A549 (cell line): ENCODE results near the gene IPO11. TPM values are rescaled to one million over a fixed set of nuclear protein-coding genes. Genes with fewer than 3 reads are reported as not detected.

Experiments
- ATAC-seq, 2 experiments: fragments of 200-7000 bp in 1 of 2; fragments of >200 bp in 1 of 2; cut with Nextera tagmentation in 1 of 2; cut with Tn5 transposase in 1 of 2; 3 replicates each; pipeline versions ENCODE4 v1.8.0 to v1.9.1; 2018 to 2020; ENCODE audit warnings: mild to moderate bottlenecking in 1 of 2, moderate library complexity in 1 of 2
- CTCF ChIA-PET: fragments of 300-600 bp; sonication (Branson Sonifier 250); formaldehyde crosslinking; extraction: SDS; loops from one replicate; lab custom pipeline; 2021; ENCODE audit warnings: antibody characterized with exemption, inconsistent platforms; lab: Yijun Ruan, JAX
- POLR2A ChIA-PET: fragments of 350-600 bp; formaldehyde crosslinking; extraction: SDS; loops from one replicate; lab custom pipeline; 2021; ENCODE audit warnings: antibody characterized with exemption, inconsistent platforms; lab: Yijun Ruan, JAX
- DNase-seq, 2 experiments: peaks; one replicate each; pipeline versions ENCODE4 v3.0.0 to v3.0.0-alpha.2; 2011 to 2016; ENCODE audit warnings: low read depth in 1 of 2, low spot score in 1 of 2
- FAIRE-seq: peaks from 2 replicates; lab custom pipeline; 2011; peaks lifted over from hg19 to GRCh38; lab: Jason Lieb, UNC
- H3K27ac ChIP-seq, 2 experiments: fragments of >200 bp; sonication (Bioruptor Twin); formaldehyde crosslinking; 3 replicates each; pipeline ENCODE4 v1.5.1; 2016 to 2017
- H3K4me1 ChIP-seq: fragments of >200 bp; sonication (Bioruptor Twin); formaldehyde crosslinking; 3 replicates; pipeline ENCODE4 v1.6.1; 2016
- H3K4me2 ChIP-seq: fragments of >200 bp; sonication (Bioruptor Twin); formaldehyde crosslinking; 3 replicates; pipeline ENCODE4 v1.6.1; 2016
- H3K4me3 ChIP-seq: fragments of >200 bp; sonication (Bioruptor Twin); formaldehyde crosslinking; 3 replicates; pipeline ENCODE4 v1.5.1; 2016
- H3K9me3 ChIP-seq: fragments of >200 bp; sonication (Bioruptor Twin); formaldehyde crosslinking; 3 replicates; pipeline ENCODE4 v1.6.1; 2016
- BHLHE40 ChIP-seq: IDR thresholded peaks from 2 replicates; pipeline ENCODE4 v1.6.1; 2012; ENCODE audit warnings: low read depth, low read length, inconsistent platforms
- CBX2 ChIP-seq: fragments of 200-600 bp; sonication (generic); IDR thresholded peaks from 2 replicates; pipeline ENCODE4 v1.6.1; 2016; ENCODE audit warnings: low read depth, mild to moderate bottlenecking, borderline replicate concordance
- CBX8 ChIP-seq: fragments of 200-600 bp; sonication (generic); IDR thresholded peaks from 2 replicates; pipeline ENCODE4 v1.6.1; 2016
- CHD4 ChIP-seq: fragments of 200-600 bp; sonication (generic); IDR thresholded peaks from 2 replicates; pipeline ENCODE4 v1.6.1; 2016; ENCODE audit warnings: antibody characterized with exemption, mild to moderate bottlenecking, borderline replicate concordance
- EHMT2 ChIP-seq: fragments of 200-600 bp; sonication (generic); IDR thresholded peaks from 2 replicates; pipeline ENCODE4 v1.6.1; 2016; ENCODE audit warnings: antibody characterized with exemption, low read depth, mild to moderate bottlenecking, moderate library complexity
- EP300 ChIP-seq, 2 experiments: fragments of >200 bp; sonication (Bioruptor Twin); formaldehyde crosslinking; IDR thresholded peaks; 2 replicates in 1 of 2; 3 replicates in 1 of 2; pipeline ENCODE4 v1.6.1; 2016 to 2017
- FOSL2 ChIP-seq, 2 experiments: fragments of 450-650 bp in 1 of 2; fragments of >200 bp in 1 of 2; sonication (Bioruptor Twin) in 1 of 2; formaldehyde crosslinking; IDR thresholded peaks; 2 replicates each; pipeline versions ENCODE4 v1.5.0 to v1.6.1; 2016 to 2020; ENCODE audit warnings: mild to moderate bottlenecking in 1 of 2, moderate library complexity in 1 of 2
- FOXS1 ChIP-seq: fragments of 250-450 bp; sonication (Bioruptor Pico); IDR thresholded peaks from 2 replicates; pipeline ENCODE4 v1.5.0; 2020; ENCODE audit warnings: mild to moderate bottlenecking, moderate library complexity
- HEYL ChIP-seq: fragments of 250-450 bp; sonication (Bioruptor Pico); IDR thresholded peaks from 2 replicates; pipeline ENCODE4 v1.8.0; 2021; ENCODE audit warnings: mild to moderate bottlenecking, moderate library complexity
- HOXA7 ChIP-seq: fragments of 250-450 bp; sonication (Bioruptor Pico); IDR thresholded peaks from 2 replicates; pipeline ENCODE4 v1.5.0; 2020; ENCODE audit warnings: mild to moderate bottlenecking, moderate library complexity
- JUNB ChIP-seq: fragments of >200 bp; sonication (Bioruptor Twin); formaldehyde crosslinking; IDR thresholded peaks from 2 replicates; pipeline ENCODE4 v1.6.1; 2016
- KDM5A ChIP-seq: fragments of 200-600 bp; sonication (generic); IDR thresholded peaks from 2 replicates; pipeline ENCODE4 v1.6.1; 2016; ENCODE audit warnings: antibody characterized with exemption, mild to moderate bottlenecking
- MYC ChIP-seq: IDR thresholded peaks from 2 replicates; pipeline ENCODE4 v1.6.1; 2012; ENCODE audit warnings: mild to moderate bottlenecking, inconsistent platforms, low read length, improper control_type of control experiment, borderline replicate concordance
- NFE2L2 ChIP-seq: fragments of 150-350 bp; conservative IDR thresholded peaks from 2 replicates; pipeline ENCODE4 v1.6.1; 2014; ENCODE audit warnings: low read length
- NPAS2 ChIP-seq: fragments of 250-450 bp; sonication (Bioruptor Pico); IDR thresholded peaks from 2 replicates; pipeline ENCODE4 v1.8.0; 2022; ENCODE audit warnings: mild to moderate bottlenecking, moderate library complexity, borderline replicate concordance
- NR3C1 ChIP-seq: fragments of >200 bp; sonication (Bioruptor Twin); formaldehyde crosslinking; IDR thresholded peaks from 3 replicates; pipeline ENCODE4 v1.6.1; 2017
- PHF8 ChIP-seq: fragments of 200-600 bp; sonication (generic); IDR thresholded peaks from 2 replicates; pipeline ENCODE4 v1.6.1; 2016; ENCODE audit warnings: low read depth, mild to moderate bottlenecking, antibody characterized with exemption, moderate library complexity, borderline replicate concordance
- POLR2AphosphoS2 ChIP-seq: conservative IDR thresholded peaks from 2 replicates; pipeline ENCODE4 v1.6.1; 2012; ENCODE audit warnings: low read length, improper control_type of control experiment, inconsistent platforms
- RAD21 ChIP-seq, 2 experiments: fragments of >200 bp in 1 of 2; sonication (Bioruptor Twin) in 1 of 2; formaldehyde crosslinking in 1 of 2; IDR thresholded peaks in 1 of 2; conservative IDR thresholded peaks in 1 of 2; 2 replicates in 1 of 2; 3 replicates in 1 of 2; pipeline ENCODE4 v1.6.1; 2012 to 2018; ENCODE audit warnings: inconsistent platforms in 1 of 2
- RCOR1 ChIP-seq: fragments of 150-350 bp; IDR thresholded peaks from 2 replicates; pipeline ENCODE4 v1.6.1; 2014; ENCODE audit warnings: antibody characterized with exemption, low read length, low read depth
- RFX5 ChIP-seq: fragments of 450-650 bp; IDR thresholded peaks from 2 replicates; pipeline ENCODE4 v1.7.1; 2014; ENCODE audit warnings: antibody characterized with exemption, mild to moderate bottlenecking, moderate library complexity
- RNF2 ChIP-seq: fragments of 200-600 bp; sonication (generic); IDR thresholded peaks from 2 replicates; pipeline ENCODE4 v1.6.1; 2016; ENCODE audit warnings: low read depth, mild to moderate bottlenecking, antibody characterized with exemption, moderate library complexity, borderline replicate concordance
- SREBF2 ChIP-seq: fragments of 450-650 bp; IDR thresholded peaks from 2 replicates; pipeline ENCODE4 v1.6.1; 2014; ENCODE audit warnings: mild to moderate bottlenecking, moderate library complexity
- ZSCAN20 ChIP-seq: fragments of 250-450 bp; sonication (Bioruptor Pico); IDR thresholded peaks from 2 replicates; pipeline ENCODE4 v1.8.0; 2022; ENCODE audit warnings: mild to moderate bottlenecking, moderate library complexity
- WGBS: methylation state at CpG from one replicate; pipeline ENCODE4 v1.1.6; 2017; ENCODE audit errors: missing lambda C conversion rate; 5-methylcytosine and 5-hydroxymethylcytosine counted together
- polyA plus RNA-seq, 4 experiments: library from polyadenylated mRNA; depleted of rRNA in 3 of 4; stranded (reverse); fragments of >200 nt; fragmentation: RNase III in 1 of 4; extraction: RNeasy Plus Mini Kit Qiagen cat#74134 plus additional on column Dnase treatment in 1 of 4; gene quantifications; 2 replicates in 3 of 4; 3 replicates in 1 of 4; pipeline ENCODE4 v1.2.3, GENCODE V29; 2011 to 2017
- TF ChIP-seq, protein P1 (sequence below): IDR thresholded peaks from 2 replicates; pipeline ENCODE4 v1.6.1; 2012
- TF ChIP-seq, protein P2 (sequence below): fragments of 250-450 bp; sonication (Bioruptor Pico); IDR thresholded peaks from 2 replicates; pipeline ENCODE4 v1.5.0; 2020; ENCODE audit warnings: low read depth, mild to moderate bottlenecking, moderate library complexity
- TF ChIP-seq, protein P3 (sequence below): fragments of >200 bp; sonication (Bioruptor Twin); formaldehyde crosslinking; IDR thresholded peaks from 3 replicates; pipeline ENCODE4 v1.5.1; 2016
- TF ChIP-seq, protein P4 (sequence below): fragments of 200-600 bp; sonication (generic); IDR thresholded peaks from 2 replicates; pipeline ENCODE4 v1.6.1; 2016; ENCODE audit warnings: antibody characterized with exemption, mild to moderate bottlenecking, moderate library complexity

The IPO11 gene
- polyA plus RNA-seq, 2 of the 4 experiments (the other 2 are of a cell fraction) = 20.7 to 33.0 TPM

DNA sequence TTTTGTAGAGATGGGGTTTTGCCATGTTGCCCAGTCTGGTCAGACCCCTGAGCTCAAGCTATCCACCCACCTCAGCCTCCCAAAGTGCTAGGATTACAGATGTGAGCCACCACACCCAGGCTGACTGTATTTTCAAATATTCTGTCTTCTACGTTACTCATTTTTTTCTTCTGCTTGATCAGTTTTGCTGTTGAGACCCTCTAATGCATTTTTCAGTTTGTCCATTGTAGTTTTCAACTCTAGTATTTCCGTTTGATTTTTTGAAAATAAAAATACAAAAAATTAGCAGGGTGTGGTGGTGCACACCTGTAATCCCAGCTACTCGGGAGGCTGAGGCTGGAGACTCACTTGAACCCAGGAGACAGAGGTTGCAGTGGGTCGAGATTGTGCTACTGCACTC is 155.6 kb downstream of the IPO11 start:
- DNase-seq (no peak), ATAC-seq (no peak), FAIRE-seq (no peak)
- H3K4me2 ChIP-seq = no peak overlapping the region
- no peak overlapping the region for H3K4me3 ChIP-seq
- POLR2A ChIA-PET = no interaction called here
- whole genome bisulfite sequencing = 73% methylated on average over 4 of the region's 4 CpGs
- peaks cover 10% of the 10 kb centered on the region; the same call in 2 of the 3 replicates for H3K9me3 ChIP-seq
- no peaks in the 10 kb centered on the region for H3K4me1 ChIP-seq
- TF ChIP-seq PHF8 = no peak
- TF ChIP-seq, protein P1, sequence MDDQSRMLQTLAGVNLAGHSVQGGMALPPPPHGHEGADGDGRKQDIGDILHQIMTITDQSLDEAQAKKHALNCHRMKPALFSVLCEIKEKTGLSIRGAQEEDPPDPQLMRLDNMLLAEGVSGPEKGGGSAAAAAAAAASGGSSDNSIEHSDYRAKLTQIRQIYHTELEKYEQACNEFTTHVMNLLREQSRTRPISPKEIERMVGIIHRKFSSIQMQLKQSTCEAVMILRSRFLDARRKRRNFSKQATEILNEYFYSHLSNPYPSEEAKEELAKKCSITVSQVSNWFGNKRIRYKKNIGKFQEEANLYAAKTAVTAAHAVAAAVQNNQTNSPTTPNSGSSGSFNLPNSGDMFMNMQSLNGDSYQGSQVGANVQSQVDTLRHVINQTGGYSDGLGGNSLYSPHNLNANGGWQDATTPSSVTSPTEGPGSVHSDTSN = no peak
- TF ChIP-seq HEYL (CRISPR knock-in tag) = no peak
- TF ChIP-seq, protein P2, sequence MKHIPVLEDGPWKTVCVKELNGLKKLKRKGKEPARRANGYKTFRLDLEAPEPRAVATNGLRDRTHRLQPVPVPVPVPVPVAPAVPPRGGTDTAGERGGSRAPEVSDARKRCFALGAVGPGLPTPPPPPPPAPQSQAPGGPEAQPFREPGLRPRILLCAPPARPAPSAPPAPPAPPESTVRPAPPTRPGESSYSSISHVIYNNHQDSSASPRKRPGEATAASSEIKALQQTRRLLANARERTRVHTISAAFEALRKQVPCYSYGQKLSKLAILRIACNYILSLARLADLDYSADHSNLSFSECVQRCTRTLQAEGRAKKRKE (CRISPR knock-in tag) = no peak
- TF ChIP-seq EP300 (IDR thresholded peaks at IDR 0.05) = no peak
- no peak for TF ChIP-seq NPAS2 (CRISPR knock-in tag)
- TF ChIP-seq CBX8 = no peak
- TF ChIP-seq JUNB = no peak
- TF ChIP-seq, protein P3, sequence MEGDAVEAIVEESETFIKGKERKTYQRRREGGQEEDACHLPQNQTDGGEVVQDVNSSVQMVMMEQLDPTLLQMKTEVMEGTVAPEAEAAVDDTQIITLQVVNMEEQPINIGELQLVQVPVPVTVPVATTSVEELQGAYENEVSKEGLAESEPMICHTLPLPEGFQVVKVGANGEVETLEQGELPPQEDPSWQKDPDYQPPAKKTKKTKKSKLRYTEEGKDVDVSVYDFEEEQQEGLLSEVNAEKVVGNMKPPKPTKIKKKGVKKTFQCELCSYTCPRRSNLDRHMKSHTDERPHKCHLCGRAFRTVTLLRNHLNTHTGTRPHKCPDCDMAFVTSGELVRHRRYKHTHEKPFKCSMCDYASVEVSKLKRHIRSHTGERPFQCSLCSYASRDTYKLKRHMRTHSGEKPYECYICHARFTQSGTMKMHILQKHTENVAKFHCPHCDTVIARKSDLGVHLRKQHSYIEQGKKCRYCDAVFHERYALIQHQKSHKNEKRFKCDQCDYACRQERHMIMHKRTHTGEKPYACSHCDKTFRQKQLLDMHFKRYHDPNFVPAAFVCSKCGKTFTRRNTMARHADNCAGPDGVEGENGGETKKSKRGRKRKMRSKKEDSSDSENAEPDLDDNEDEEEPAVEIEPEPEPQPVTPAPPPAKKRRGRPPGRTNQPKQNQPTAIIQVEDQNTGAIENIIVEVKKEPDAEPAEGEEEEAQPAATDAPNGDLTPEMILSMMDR = no peak
- no peak for TF ChIP-seq CHD4
- TF ChIP-seq CBX2 = no peak
- no peak for TF ChIP-seq BHLHE40
- no peak for TF ChIP-seq RFX5
- TF ChIP-seq ZSCAN20 = no peak
- TF ChIP-seq RNF2 = no peak
- TF ChIP-seq KDM5A = no peak
- TF ChIP-seq NFE2L2 = no peak
- no peak overlapping the region for H3K27ac ChIP-seq
- CTCF ChIA-PET = interaction anchor here (0.7 to 2.4 kb wide), 3 partner anchors 11 to 210 kb away, joined by 3 to 6 read pairs (median 3); no protein-coding TSS in a partner anchor

DNA sequence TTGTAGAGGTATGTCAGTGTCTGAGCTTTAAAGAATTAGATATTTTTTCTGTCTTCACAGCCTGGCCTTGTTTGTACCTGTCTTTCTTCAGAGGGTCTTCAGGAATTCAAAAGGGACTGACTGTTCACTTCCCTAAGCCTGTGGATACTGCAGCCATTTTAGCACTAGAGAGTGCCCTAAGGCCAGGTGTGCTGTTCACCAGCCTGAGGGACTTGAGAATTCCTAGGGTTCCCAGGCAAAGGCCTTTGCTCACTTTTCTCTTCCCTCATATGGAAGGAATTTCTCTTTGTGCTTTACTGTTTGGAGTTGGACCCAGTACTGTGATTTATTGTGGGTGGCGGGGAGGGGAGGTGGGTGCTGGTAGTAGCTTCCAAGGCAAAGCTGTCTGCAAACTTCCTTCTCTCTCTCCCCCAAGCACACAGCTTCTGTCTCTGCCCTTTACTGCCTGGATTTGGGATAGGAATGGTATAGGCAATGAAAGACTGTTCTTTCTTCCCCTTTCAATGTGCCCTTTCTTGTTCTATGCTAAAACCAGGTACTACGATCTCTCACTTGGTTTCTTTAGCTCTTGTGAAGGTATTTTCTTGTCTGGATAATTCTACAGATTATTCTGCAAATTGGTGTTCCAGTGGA is 156.4 kb downstream of the IPO11 start:
- no peak for FAIRE-seq
- Histone ChIP-seq H3K27ac (no peak overlapping the region), H3K4me3 (no peak overlapping the region), H3K4me1 (no peaks in the 10 kb centered on the region), H3K9me3 (peaks cover 10% of the 10 kb centered on the region; the same call in 2 of the 3 replicates), H3K4me2 (no peak overlapping the region)
- ChIA-PET POLR2A (interaction anchor here (0.8 kb wide), 1 partner anchor 399 kb away, joined by 6 read pairs; no protein-coding TSS in a partner anchor), CTCF (interaction anchor here (0.7 to 2.4 kb wide), 3 partner anchors 12 to 210 kb away, joined by 3 to 6 read pairs (median 3); no protein-coding TSS in a partner anchor)
- no peak for DNase-seq
- no peak for ATAC-seq
- WGBS = 94% methylated on average over 2 of the region's 2 CpGs
- no peak for TF ChIP-seq PHF8
- TF ChIP-seq CBX2 = no peak
- TF ChIP-seq RCOR1 = no peak
- TF ChIP-seq FOSL2 (IDR thresholded peaks at IDR 0.05) = no peak
- no peak for TF ChIP-seq FOSL2 (CRISPR knock-in tag; IDR thresholded peaks at IDR 0.05)
- no peak for TF ChIP-seq MYC
- TF ChIP-seq EP300 (IDR thresholded peaks at IDR 0.05) = no peak
- TF ChIP-seq HOXA7 (CRISPR knock-in tag) = no peak
- TF ChIP-seq POLR2AphosphoS2 = no peak
- no peak for TF ChIP-seq NR3C1
- TF ChIP-seq, protein P4, sequence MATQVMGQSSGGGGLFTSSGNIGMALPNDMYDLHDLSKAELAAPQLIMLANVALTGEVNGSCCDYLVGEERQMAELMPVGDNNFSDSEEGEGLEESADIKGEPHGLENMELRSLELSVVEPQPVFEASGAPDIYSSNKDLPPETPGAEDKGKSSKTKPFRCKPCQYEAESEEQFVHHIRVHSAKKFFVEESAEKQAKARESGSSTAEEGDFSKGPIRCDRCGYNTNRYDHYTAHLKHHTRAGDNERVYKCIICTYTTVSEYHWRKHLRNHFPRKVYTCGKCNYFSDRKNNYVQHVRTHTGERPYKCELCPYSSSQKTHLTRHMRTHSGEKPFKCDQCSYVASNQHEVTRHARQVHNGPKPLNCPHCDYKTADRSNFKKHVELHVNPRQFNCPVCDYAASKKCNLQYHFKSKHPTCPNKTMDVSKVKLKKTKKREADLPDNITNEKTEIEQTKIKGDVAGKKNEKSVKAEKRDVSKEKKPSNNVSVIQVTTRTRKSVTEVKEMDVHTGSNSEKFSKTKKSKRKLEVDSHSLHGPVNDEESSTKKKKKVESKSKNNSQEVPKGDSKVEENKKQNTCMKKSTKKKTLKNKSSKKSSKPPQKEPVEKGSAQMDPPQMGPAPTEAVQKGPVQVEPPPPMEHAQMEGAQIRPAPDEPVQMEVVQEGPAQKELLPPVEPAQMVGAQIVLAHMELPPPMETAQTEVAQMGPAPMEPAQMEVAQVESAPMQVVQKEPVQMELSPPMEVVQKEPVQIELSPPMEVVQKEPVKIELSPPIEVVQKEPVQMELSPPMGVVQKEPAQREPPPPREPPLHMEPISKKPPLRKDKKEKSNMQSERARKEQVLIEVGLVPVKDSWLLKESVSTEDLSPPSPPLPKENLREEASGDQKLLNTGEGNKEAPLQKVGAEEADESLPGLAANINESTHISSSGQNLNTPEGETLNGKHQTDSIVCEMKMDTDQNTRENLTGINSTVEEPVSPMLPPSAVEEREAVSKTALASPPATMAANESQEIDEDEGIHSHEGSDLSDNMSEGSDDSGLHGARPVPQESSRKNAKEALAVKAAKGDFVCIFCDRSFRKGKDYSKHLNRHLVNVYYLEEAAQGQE = no peak
- TF ChIP-seq SREBF2 = no peak
- no peak for TF ChIP-seq RNF2
- TF ChIP-seq EHMT2 = no peak
- TF ChIP-seq NFE2L2 = no peak
- TF ChIP-seq RAD21 (conservative IDR thresholded peaks at IDR 0.05 in 1 of 2, IDR thresholded peaks at IDR 0.05 in 1 of 2) = no peak
- TF ChIP-seq FOXS1 (CRISPR knock-in tag) = no peak
